IPS DF 6.9 (cell line): ENCODE data around the gene KRTAP4-11.
"Not testable (repeated sequence)": the region's sequence is repeated elsewhere in the genome, so short reads cannot be mapped to it uniquely, and the experiment has no call there.

Experiments
- DNase-seq: peaks from one replicate; pipeline ENCODE4 v3.0.0-alpha.2; 2013; ENCODE audit warnings: low read depth, low spot score
- H3K27ac ChIP-seq: one replicate; pipeline ENCODE4 v1.5.1; 2013; ENCODE audit warnings: low read length, control low read depth
- H3K27me3 ChIP-seq: 2 replicates; pipeline ENCODE4 v1.6.1; 2013; ENCODE audit warnings: mild to moderate bottlenecking, low read length; ENCODE audit not compliant: control insufficient read depth, insufficient read depth
- H3K36me3 ChIP-seq: 2 replicates; pipeline ENCODE4 v1.6.1; 2013; ENCODE audit warnings: low read length; ENCODE audit not compliant: control insufficient read depth, insufficient read depth
- H3K4me1 ChIP-seq: 2 replicates; pipeline ENCODE4 v1.6.1; 2013; ENCODE audit warnings: low read length; ENCODE audit not compliant: control insufficient read depth, insufficient read depth
- H3K4me3 ChIP-seq: 2 replicates; pipeline ENCODE4 v1.5.1; 2013; ENCODE audit warnings: mild to moderate bottlenecking, low read length
- H3K9me3 ChIP-seq: 2 replicates; pipeline ENCODE4 v1.6.1; 2013; ENCODE audit warnings: low read length, inconsistent platforms; ENCODE audit not compliant: control insufficient read depth, insufficient read depth
- WGBS: extraction: QIAGEN DNeasy Blood & Tissue Kit; methylation state at CpG from one replicate; pipeline ENCODE4 v1.1.7; 2013; ENCODE audit warnings: mixed read lengths, missing lambda C conversion rate; ENCODE audit not compliant: insufficient read length, insufficient coverage; 5-methylcytosine and 5-hydroxymethylcytosine counted together

Gene KRTAP4-11

DNA sequence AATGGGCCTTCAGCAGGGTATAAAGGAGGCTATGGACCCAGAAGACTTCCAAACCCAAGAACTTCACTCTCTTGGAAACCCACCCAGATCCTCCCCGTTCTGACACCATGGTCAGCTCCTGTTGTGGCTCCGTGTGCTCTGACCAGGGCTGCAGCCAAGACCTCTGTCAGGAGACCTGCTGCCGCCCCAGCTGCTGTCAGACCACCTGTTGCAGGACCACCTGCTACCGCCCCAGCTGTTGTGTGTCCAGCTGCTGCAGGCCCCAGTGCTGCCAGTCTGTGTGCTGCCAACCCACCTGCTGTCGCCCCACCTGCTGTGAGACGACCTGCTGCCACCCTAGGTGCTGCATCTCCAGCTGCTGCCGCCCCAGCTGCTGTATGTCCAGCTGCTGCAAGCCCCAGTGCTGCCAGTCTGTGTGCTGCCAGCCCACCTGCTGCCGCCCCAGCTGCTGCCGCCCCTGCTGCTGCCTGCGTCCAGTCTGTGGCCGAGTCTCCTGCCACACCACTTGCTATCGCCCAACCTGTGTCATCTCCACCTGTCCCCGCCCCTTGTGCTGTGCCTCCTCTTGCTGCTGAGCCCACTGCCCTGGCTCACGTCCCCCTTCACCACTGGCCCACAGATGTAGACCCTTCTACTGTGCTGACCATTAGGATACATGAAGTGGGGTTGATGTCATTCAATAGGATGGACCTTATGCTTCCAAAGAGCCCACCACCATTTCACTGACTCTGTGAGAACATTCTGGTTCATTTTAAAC is 33.9 kb downstream of the KRTAP4-11 start, which contains the start of gene KRTAP4-7:
KRTAP4-7 (plus strand) TSS at position 51 of the 757 bp plus-strand sequence; CDS start at position 108, 57 bp downstream.
- not testable (repeated sequence) for H3K4me3 ChIP-seq, H3K36me3 ChIP-seq, H3K9me3 ChIP-seq, H3K4me1 ChIP-seq, DNase-seq, H3K27me3 ChIP-seq, H3K27ac ChIP-seq
- no CpG with 5 or more reads among the region's 14 CpGs for WGBS

DNA sequence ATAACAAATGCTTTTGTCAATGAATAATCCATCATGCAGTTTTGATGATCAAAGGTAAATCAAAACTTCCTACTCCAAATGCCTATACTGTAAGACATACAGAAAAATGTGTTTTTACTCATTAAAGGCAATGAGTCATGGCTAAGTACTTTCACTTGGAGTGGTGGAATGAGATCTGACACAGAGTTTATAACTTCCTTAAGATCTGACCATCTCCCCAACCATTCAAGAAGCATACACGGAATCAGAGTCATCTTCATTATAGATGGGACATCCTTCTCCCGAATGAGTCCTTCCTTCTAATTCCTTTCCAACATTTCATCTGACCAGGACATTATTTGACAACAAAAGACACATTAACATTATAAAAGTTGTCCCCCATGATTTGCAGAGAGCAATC is 34.7 kb downstream of the KRTAP4-11 start:
- H3K27me3 ChIP-seq, H3K9me3 ChIP-seq, H3K27ac ChIP-seq, H3K4me1 ChIP-seq, H3K4me3 ChIP-seq, DNase-seq, H3K36me3 ChIP-seq: not testable (repeated sequence)
- no CpG with 5 or more reads among the region's 2 CpGs for WGBS

DNA sequence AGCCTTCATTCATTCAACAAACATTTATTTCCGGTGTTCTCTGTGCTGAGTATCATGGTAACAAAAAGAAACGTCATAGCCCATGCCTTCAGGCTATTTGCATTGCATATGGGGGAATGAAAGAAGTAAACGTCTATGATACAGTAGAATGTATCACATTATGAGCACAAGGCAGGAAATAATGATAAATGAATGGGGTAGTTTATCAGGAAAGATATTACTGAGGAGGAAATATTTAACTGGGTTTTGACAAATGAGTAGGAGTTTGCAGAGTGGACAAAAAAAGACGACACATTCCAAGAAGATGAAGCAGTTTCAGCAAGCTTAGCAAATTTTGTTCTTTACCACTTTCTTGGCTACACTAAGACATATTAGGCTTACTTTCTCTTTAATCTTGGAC is 35.5 kb downstream of the KRTAP4-11 start:
- Histone ChIP-seq H3K27ac (no peak overlapping the region), H3K4me1 (no peaks in the 10 kb centered on the region; the same call in 1 of the 2 replicates), H3K9me3 (no peaks in the 10 kb centered on the region), H3K27me3 (no peaks in the 10 kb centered on the region), H3K4me3 (no peak overlapping the region), H3K36me3 (no peaks in the 10 kb centered on the region)
- no CpG with 5 or more reads among the region's 4 CpGs for WGBS
- DNase-seq: no peak

DNA sequence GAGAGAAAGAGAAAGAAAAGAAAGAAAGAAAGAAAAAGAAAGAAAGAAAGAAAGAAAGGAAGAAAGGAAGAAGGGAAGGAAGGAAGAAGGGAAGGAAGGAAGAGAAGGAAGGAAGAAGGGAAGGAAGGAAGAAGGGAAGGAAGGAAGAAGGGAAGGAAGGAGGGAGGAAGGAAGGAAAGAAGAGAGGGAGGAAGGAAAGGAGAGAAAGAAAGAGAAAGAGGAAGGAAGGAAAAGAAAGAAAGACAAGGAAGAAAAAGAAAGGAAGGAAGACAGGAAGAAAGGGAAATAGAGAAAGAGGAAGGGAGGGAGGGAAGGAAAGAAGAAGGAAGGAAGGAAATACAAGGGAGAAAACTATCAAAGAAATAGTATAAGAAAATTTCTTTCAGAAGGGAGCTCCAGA is 41.4 kb downstream of the KRTAP4-11 start:
- DNase-seq: no peak
- no peaks in the 10 kb centered on the region for H3K27me3 ChIP-seq
- H3K9me3 ChIP-seq: no peaks in the 10 kb centered on the region
- no peak overlapping the region for H3K4me3 ChIP-seq
- H3K27ac ChIP-seq: no peak overlapping the region
- no peaks in the 10 kb centered on the region for H3K4me1 ChIP-seq
- H3K36me3 ChIP-seq: no peaks in the 10 kb centered on the region

DNA sequence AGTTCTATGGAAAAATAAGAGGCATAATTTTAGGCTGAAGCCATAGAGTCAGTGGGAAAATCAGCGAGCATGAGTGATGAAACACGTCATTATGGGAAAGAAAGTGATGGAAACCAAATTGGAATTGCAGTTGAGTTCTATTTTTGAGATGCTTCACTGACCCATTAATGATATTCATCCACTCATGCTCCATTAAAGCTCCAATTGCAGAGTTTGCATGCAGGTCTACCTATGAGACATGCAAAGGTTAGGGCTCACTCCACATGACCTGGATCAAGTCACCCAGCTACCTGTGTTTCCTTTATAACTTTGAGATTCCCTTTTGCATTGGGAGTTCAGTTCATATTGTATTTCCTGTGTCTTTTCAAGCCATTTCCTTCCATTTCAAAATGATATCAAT is 44.5 kb downstream of the KRTAP4-11 start:
- no peak for DNase-seq
- Histone ChIP-seq H3K4me3 (no peak overlapping the region), H3K9me3 (no peaks in the 10 kb centered on the region), H3K27ac (no peak overlapping the region), H3K4me1 (no peaks in the 10 kb centered on the region), H3K36me3 (no peaks in the 10 kb centered on the region), H3K27me3 (no peaks in the 10 kb centered on the region)
- WGBS: no CpG with 5 or more reads among the region's 2 CpGs

DNA sequence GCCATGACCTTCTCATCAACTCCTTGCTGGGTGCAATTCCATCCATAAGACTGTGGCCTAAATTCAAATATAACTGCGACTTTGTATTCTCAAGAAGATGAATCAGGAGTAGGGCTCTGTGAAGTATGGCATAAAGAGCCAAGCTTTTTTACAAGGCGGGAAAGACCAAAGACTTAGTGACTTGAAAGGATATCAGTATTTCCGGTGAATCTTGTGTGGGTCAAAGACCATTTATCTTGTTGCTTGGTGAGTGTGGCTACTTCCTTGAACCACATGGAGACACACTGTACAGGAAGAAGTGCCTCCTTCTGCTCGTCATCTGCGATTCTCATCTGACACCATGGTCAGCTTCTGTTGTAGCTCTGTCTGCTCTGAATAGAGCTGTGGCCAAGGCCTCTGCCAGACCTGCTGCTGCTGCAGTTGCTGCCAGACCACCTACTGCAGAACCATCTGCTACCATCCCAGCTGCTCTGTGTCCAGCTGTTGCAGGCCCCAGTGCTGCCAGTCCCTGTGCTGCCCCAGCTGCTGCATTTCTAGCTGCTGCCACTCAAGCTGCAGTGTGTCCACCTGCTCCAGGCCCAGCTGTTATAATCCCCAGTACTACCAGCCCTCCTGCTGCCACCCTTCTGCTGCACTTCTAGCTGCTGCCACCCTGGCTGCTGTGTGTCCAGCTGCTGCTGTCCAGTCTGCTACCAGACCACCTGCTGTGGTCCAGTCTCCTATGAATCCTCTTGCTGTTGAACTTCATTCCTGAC is 46.4 kb downstream of the KRTAP4-11 start:
- Histone ChIP-seq H3K27ac (no peak overlapping the region), H3K9me3 (no peaks in the 10 kb centered on the region), H3K36me3 (no peaks in the 10 kb centered on the region), H3K4me3 (no peak overlapping the region), H3K27me3 (no peaks in the 10 kb centered on the region), H3K4me1 (no peaks in the 10 kb centered on the region)
- no CpG with 5 or more reads among the region's 5 CpGs for WGBS
- no peak for DNase-seq

DNA sequence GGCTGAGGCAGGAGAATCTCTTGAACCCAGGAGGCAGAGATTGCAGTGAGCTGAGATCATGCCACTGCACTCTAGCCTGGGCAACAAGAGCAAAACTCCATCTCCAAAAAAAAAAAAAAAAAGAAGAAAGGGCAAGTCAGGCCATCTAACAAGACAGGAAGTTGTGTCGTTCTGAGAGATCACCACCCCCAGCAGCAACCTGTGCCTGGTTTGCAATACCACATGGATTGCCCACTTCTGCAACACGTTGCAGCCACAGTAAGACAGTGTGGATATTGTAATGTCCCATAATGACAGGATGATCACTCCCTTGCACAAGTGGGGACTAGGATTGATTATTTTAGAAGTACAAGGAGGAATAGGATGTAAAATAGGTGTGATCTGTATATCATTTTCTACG is 49.1 kb downstream of the KRTAP4-11 start:
- WGBS: no CpG with 5 or more reads among the region's 3 CpGs
- Histone ChIP-seq H3K27ac (no peak overlapping the region), H3K4me1 (no peaks in the 10 kb centered on the region), H3K27me3 (no peaks in the 10 kb centered on the region), H3K9me3 (no peaks in the 10 kb centered on the region), H3K36me3 (no peaks in the 10 kb centered on the region), H3K4me3 (no peak overlapping the region)
- DNase-seq: no peak

DNA sequence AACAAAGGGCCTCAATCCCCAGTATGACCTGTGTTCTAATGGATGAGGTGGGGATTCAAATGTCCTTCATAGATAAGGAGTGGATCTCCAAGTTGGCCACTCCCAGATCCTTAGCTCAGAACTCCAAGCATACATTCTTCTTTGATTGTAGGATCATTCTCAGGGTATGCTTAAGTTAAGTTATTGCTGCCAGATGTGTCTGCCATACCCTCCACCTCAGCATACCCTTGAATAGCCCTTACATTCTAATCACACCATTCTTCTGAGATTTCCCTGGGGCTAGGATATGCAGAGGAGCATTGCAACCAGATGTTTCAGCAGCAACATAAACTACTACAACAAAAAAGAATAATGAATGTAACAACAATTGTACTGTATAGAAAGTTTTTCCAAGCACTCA is 50.9 kb downstream of the KRTAP4-11 start:
- H3K4me3 ChIP-seq: no peak overlapping the region
- no peak for DNase-seq
- H3K27ac ChIP-seq: no peak overlapping the region
- no peaks in the 10 kb centered on the region for H3K27me3 ChIP-seq
- no peaks in the 10 kb centered on the region for H3K36me3 ChIP-seq
- no peaks in the 10 kb centered on the region for H3K4me1 ChIP-seq
- H3K9me3 ChIP-seq: no peaks in the 10 kb centered on the region
